ENCODE measurements around the gene PSME3. TPM values are rescaled to one million over a fixed set of nuclear protein-coding genes. Genes with fewer than 3 reads are reported as not detected.

PSME3 gene
- total RNA-seq, 1 experiment from 2014 or later, result 222 TPM

DNA sequence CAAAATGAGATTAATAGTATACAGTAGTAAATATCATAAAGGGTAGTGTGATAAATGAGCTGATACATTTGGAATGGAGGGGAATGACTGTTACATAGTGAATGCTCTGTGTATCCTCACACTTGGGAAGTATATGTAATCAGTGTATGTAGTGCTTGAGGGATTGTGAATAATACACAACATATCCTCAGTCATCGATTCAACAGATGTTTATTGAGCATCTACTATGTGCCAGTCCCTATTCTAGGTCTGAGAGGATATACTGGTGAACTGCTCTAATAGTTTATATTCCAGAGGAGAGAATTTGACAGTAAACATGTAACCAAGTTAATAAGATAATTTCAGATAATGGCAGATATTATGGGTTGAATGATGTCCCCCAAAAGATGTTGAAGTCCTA lies 5.7 kb upstream of the PSME3 start:
- Histone ChIP-seq H3K9ac (ENCODE audit: extremely low read depth, insufficient read length, low read length) (no peak overlapping the region), H3K4me1 (ENCODE audit: insufficient read depth, low read length) (no peaks in the 10 kb centered on the region), H2BK120ac (ENCODE audit: low read depth, low read length, poor library complexity, severe bottlenecking) (no peak overlapping the region), H3K23ac (ENCODE audit: insufficient read length, low read depth, low read length) (no peak overlapping the region), H4K91ac (ENCODE audit: insufficient read length, low read depth, low read length) (no peak overlapping the region), H3K4ac (ENCODE audit: low read depth, low read length) (no peak overlapping the region), H3K79me1 (ENCODE audit: insufficient read depth, low read depth, low read length, poor library complexity, severe bottlenecking) (no peaks in the 10 kb centered on the region), H3K18ac (ENCODE audit: insufficient read length, low read depth, low read length) (no peak overlapping the region), H2BK12ac (ENCODE audit: insufficient read length, low read depth, low read length) (no peak overlapping the region), H4K20me1 (ENCODE audit: control insufficient read depth, insufficient read depth, insufficient read length) (no peaks in the 10 kb centered on the region), H2AK5ac (ENCODE audit: insufficient read length, low read length) (no peak overlapping the region), H3K4me2 (ENCODE audit: insufficient read depth, insufficient read length, low read length) (no peak overlapping the region), H2BK5ac (ENCODE audit: insufficient read length, low read length) (no peak overlapping the region), H3T11ph (ENCODE audit: low read length) (no peak overlapping the region), H3K14ac (ENCODE audit: insufficient read depth, low read length) (no peak overlapping the region), H3K27me3 (ENCODE audit: insufficient read depth, low read length) (no peaks in the 10 kb centered on the region), H3K79me2 (ENCODE audit: insufficient read depth, low read length) (peaks cover 3% of the 10 kb centered on the region; the same call in 1 of the 2 replicates), H3K23me2 (ENCODE audit: insufficient read length, low read depth, low read length, poor library complexity, severe bottlenecking) (peaks cover 6% of the 10 kb centered on the region), H3K9me3 (ENCODE audit: control insufficient read depth, low read depth, low read length) (no peaks in the 10 kb centered on the region), H4K5ac (ENCODE audit: insufficient read length, low read depth, low read length) (no peak overlapping the region), H2AFZ (ENCODE audit: low read length) (no peak overlapping the region), H3K27ac (ENCODE audit: insufficient read length, low read depth, low read length) (no peak overlapping the region), H2BK20ac (ENCODE audit: low read depth, low read length, poor library complexity, severe bottlenecking) (no peak overlapping the region), H4K8ac (replicated peaks; ENCODE audit: insufficient read length, low read depth, low read length) (no peak overlapping the region), H3K56ac (ENCODE audit: insufficient read length, low read depth, low read length) (no peak overlapping the region), H2BK15ac (ENCODE audit: low read depth, low read length) (no peak overlapping the region)
- Mint-ChIP-seq H3K4me1 (peaks cover 11 to 13% of the 10 kb centered on the region in 2 experiments), H3K9me3 (no peaks in the 10 kb centered on the region; a peak in 1 of 5 replicates), H3K36me3 (ENCODE audit: insufficient read depth in 1 of 3, low read depth in 3 of 3) (peaks cover 0 to 2% (median 0%) of the 10 kb centered on the region in 3 experiments; a peak in 1 of 7 replicates), H3K27me3 (ENCODE audit: low read depth) (peaks cover 20% of the 10 kb centered on the region), H3K27ac (no peak overlapping the region), H3K4me3 (no peak overlapping the region)
- TF ChIP-seq, protein P1, sequence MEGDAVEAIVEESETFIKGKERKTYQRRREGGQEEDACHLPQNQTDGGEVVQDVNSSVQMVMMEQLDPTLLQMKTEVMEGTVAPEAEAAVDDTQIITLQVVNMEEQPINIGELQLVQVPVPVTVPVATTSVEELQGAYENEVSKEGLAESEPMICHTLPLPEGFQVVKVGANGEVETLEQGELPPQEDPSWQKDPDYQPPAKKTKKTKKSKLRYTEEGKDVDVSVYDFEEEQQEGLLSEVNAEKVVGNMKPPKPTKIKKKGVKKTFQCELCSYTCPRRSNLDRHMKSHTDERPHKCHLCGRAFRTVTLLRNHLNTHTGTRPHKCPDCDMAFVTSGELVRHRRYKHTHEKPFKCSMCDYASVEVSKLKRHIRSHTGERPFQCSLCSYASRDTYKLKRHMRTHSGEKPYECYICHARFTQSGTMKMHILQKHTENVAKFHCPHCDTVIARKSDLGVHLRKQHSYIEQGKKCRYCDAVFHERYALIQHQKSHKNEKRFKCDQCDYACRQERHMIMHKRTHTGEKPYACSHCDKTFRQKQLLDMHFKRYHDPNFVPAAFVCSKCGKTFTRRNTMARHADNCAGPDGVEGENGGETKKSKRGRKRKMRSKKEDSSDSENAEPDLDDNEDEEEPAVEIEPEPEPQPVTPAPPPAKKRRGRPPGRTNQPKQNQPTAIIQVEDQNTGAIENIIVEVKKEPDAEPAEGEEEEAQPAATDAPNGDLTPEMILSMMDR (conservative IDR thresholded peaks at IDR 0.05), result no peak
- WGBS (ENCODE audit: extremely low coverage, insufficient read length, low lambda C conversion rate), result no CpG with 5 or more reads among the region's 1 CpG
- no peak for DNase-seq
